NCI-H510A treated with DMSO at 0.1 percent for 48 hours (cell line): ENCODE data around the gene MAGED1.

Experiments used
- DNase-seq: peaks from one replicate; lab custom pipeline; 2025; lab: John Stamatoyannopoulos, UW

Gene MAGED1

GRCh38 chrX:51892921-51893745 is at the start of gene MAGED1:
TSS of gene MAGED1 (plus strand) at chrX:51893623. CDS start at chrX:51894305, 682 bp downstream.
- DNase-seq, result peak; percentile 85

GRCh38 chrX:51847463-51847862 is 46.0 kb upstream of the MAGED1 start:
- no peak for DNase-seq

GRCh38 chrX:51851507-51852085 is 41.8 kb upstream of the MAGED1 start:
- no peak for DNase-seq

GRCh38 chrX:51852096-51852495 is 41.3 kb upstream of the MAGED1 start:
- DNase-seq, result no peak

GRCh38 chrX:51852621-51853020 is 40.8 kb upstream of the MAGED1 start:
- DNase-seq, result no peak

DNA sequence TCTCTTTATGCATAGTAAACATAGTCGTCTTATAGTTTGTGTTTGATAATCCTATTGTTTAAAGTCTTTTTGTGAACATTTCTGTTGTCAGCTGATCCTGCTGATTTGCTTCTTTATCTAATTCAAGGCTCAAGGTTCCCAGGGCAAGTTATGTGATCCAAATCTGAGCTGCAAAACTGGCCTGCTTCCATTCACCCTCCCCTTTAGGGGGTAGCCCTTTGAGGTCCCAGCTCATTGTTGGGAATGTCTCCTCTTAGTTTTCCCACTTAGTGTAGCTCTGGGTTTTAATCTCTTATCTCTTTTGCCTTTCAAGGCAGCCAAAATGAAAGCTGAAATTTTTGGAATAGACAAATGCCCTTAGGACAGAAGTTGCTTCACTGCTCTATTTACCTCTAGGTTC is 40.2 kb upstream of the MAGED1 start:
- DNase-seq, result no peak

- no peak for DNase-seq
These were observed 37.7 kb upstream of the MAGED1 start for GRCh38 chrX:51855698-51856097.

GRCh38 chrX:51857159-51857733 is 36.2 kb upstream of the MAGED1 start:
- DNase-seq, result no peak

DNA sequence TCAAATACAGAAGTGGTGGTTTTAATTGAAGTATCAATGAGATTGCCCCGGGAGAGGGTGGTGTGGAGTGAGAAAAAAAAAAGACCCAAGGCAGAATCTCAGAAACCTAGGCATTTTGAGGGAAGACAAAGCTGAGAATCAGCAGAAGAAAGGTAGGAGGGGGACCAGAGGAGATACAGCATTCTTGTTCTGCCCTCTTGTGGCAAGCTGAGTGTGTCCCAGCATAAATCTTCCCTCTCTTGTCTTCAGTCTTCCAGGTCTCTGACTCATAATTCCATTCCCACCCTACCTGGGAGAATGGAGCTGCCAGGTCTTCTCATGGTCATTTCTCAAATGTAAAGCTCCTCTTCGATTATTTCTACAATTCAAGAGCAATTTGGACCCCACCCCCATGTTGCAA is 32.7 kb upstream of the MAGED1 start:
- no peak for DNase-seq

DNA sequence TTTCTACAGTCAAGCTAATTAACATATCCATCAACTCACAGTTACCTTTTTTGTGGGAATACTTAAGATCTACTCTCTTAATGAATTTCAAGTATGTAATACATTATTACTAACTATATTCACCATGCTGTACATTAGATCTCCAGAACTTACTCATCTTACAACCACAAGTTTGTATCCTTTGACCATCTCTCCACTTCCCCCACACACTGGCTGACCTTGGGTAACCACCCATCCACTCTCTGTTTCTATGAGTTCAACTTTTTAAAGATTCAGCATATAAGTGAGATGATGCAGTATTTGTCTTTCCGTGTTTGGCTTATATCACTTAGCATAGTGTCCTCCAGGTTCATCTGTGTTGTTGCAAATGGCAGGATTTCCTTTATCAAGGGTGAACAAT is 30.5 kb upstream of the MAGED1 start:
- DNase-seq, result no peak

- no peak for DNase-seq
These were observed 27.2 kb upstream of the MAGED1 start for GRCh38 chrX:51866210-51866609.

DNA sequence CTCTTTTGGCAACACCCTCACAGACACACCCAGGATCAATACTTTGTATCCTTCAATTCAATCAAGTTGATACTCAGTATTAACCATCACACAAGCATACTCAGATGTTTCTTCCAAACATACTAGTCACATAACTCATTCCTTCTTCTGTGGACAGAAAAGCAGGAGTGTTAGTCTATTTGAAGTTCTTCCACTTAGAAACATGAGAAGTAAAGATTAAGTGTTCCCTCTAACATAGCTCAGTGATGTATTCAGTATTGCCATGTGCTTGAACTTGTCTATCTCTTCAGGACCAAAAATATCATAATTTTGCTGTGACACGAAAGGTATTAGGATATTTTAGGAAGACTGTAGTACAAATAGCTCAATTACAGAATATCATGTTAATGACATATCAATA is 25.8 kb upstream of the MAGED1 start:
- DNase-seq, result no peak

DNA sequence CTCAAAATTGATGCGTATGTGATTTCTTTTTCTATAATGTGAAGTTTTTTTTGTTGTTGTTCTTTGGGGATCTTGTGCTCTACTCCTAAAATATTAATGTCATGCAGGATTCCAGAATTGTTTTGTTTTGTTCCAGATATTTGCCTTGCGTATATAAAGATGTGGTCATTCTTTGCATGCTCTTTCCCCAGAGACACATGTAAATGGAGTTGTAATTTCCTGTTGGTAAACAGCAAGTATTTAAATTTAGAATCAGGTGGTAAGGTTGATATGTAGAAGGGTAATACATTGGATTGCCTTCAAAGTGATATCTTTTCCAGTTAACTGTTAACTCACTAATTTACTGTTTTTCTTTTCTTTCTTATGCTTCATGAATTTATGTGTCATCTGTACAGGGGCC is 23.1 kb upstream of the MAGED1 start:
- no peak for DNase-seq

DNA sequence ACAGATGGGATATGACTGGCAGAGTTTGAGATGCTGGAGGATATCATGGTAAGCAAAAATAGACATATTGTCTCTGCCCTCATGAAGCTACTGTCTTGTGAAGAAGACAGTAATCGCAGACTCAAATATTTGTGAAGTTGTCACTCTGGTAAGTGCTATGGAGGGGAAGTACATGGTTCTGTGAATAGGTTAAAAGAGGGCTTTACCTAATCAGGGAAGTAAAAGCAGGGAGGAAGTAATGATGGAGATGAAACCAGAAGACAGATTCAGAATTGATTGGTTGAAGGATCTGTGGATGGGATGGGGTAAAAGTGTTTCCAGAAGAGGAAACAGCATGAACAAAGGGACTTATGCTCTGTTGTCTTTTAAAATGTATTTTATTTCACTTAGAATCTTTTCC is 19.3 kb upstream of the MAGED1 start:
- no peak for DNase-seq

DNA sequence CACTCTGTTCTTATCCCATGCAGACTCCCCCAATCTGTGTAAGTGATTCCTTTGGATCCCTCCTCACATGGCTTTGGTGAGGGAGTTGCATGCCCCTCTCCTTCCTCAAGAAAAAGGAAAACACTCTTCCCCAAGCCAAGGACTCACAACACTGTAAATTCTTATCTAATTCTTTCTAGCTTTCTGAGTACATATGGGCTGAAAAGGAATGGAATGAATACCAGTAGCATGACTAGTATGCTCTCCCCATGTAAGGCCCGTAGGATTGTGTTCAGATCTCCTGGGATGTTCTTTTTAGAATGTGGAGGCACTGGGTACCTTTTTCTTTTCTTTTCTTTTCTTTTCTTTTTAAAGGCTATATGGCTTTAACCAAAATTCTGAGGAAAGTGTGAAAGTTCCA is 17.0 kb upstream of the MAGED1 start:
- no peak for DNase-seq

DNA sequence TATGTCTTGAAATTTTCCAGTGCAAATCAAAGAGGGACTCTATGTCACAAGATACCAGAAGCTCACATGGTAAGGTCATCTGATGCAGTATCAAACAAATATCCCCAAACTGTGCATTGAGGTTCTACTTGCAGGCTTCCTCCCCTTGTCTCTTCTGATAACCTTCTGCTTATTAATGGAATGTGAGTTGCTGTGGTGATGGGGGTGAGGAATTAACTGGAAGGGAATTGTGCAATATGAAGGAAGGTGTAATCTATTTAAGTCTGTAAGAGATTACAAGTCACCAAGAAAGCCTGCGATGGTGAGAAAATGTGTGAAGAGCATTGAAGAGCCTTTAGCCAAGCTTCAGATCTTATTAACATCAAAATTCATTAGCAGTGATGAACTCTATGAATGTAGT is 15.4 kb upstream of the MAGED1 start:
- DNase-seq, result no peak

DNA sequence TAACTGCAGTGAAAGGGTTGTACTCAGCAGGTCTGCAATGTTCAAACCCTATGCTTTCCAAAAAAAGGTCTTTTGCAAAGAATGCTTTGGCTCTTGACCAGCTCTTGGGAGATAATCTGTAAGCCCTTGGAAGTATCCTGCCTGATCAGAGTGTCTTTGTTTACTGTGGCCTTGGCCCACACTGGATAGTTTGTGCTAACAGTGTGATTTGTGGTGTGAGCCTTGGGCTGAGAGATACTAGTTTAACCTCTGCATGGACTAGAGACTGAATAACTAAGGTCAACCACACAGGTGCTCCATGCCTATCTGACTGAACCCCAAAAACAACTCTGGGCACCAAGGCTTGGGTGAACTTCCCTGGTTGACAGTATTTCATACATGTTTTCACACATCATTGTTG is 3.6 kb upstream of the MAGED1 start:
- DNase-seq, result no peak

GRCh38 chrX:51891245-51891644 is 2.2 kb upstream of the MAGED1 start:
- DNase-seq, result no peak

GRCh38 chrX:51891821-51892551 is 1.4 kb upstream of the MAGED1 start:
- DNase-seq, result peak; percentile 41

DNA sequence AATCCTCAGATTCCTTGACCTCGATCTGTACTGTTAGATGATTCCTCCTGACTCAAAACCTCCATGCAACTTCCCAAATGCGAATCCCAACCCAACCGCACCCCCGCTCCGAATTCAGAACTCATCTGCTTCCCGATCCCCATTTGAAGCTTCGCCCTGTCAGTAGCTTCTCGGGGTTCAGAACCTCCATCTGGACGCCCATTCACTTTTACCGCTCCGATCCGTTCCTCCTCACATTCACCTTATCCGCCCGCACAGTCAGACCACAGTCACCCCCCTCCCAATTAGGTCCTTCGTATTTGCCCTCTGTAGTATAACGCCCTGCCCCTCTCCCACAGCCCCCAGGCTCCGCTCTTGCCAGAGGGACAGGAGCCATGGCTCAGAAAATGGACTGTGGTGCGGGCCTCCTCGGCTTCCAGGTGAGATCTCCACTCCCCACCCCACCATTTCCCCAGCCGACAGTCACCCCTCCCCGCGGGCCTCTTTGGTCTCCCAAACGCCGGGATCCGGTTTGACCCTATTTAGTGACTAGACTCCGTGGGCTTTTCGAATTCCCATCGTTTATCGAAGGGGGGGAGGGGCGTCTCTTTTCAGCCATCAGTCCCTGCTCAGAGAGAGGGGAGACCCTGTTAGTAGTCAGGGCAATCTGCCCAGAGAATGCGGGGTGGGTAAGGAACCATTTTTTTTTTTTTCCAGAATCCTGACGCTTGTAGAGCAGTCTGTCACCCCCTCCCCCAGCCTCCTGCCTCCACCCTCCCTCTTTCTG is 691 bp downstream of the MAGED1 start:
- DNase-seq, result peak; percentile 11

GRCh38 chrX:51894697-51895336 is 1.4 kb downstream of the MAGED1 start:
- DNase-seq, result peak; percentile 25
